Motor neuron (in vitro differentiated cells): ENCODE data around the gene ITPKB. TPM values are rescaled to one million over a fixed set of nuclear protein-coding genes. Genes with fewer than 3 reads are reported as not detected.

Experiments
- ATAC-seq, 8 experiments: fragments of 200-7000 bp; cut with Tn5 transposase; replicated peaks in 6 of 8; 2 replicates each; pipeline ENCODE4 v1.8.0; 2021; ENCODE audit warnings: mild to moderate bottlenecking in 8 of 8, moderate library complexity in 8 of 8
- H3K27ac ChIP-seq, 2 donors: fragments of 250-450 bp; sonication (Bioruptor Pico); 2 replicates each; pipeline ENCODE4 v1.9.0; 2021; ENCODE audit warnings: antibody characterized with exemption in 2 of 2, mild to moderate bottlenecking in 2 of 2, moderate library complexity in 1 of 2
- H3K4me1 ChIP-seq, 2 donors: fragments of 250-450 bp; sonication (Bioruptor Pico); replicated peaks in 1 of 2; 2 replicates each; pipeline ENCODE4 v1.6.1; 2021; ENCODE audit warnings: antibody characterized with exemption in 2 of 2, mild to moderate bottlenecking in 2 of 2, moderate library complexity in 1 of 2
- H3K4me3 ChIP-seq, 5 donors: fragments of 250-450 bp; sonication (Bioruptor Pico); 2 replicates each; pipeline ENCODE4 v1.9.0; 2021; ENCODE audit warnings: antibody characterized with exemption in 5 of 5, mild to moderate bottlenecking in 5 of 5, moderate library complexity in 4 of 5
- WGBS, 10 experiments: fragments of 450-650 bp; shearing (Covaris generic); methylation state at CpG; one replicate each; pipeline ENCODE4 v1.0.0; 2022; 5-methylcytosine and 5-hydroxymethylcytosine counted together
- in situ Hi-C, 9 experiments: fragments of 400-800 bp; cut with MboI; loops; one replicate each; pipeline ENCODE4 v1.15.0; 2021; ENCODE audit warnings: low sequenced_read_pairs in 9 of 9, low pct_unique_long_range_greater_than_20kb in 2 of 9; ENCODE audit not compliant: unreplicated experiment in 9 of 9
- total RNA-seq, 8 experiments: library from RNA; unstranded; fragments of 300-600 nt; gene quantifications; 2 replicates each; pipeline versions ENCODE4 v1.2.3 to v1.2.4, GENCODE V29; 2022

Gene ITPKB
- total RNA-seq, 8 experiments from 2014 or later, result 0.54 to 48.6 (median 3.4) TPM

GRCh38 chr1:226691247-226691646, 47.8 kb downstream of the ITPKB start:
- H3K27ac ChIP-seq, result no peak overlapping the region
- 4 to 100% (median 22%) methylated on average over 1 to 4 of the region's 4 CpGs; no CpG with 5 or more reads in 3 of the 10 experiments for WGBS, 10 experiments
- no peak overlapping the region for H3K4me3 ChIP-seq
- in situ Hi-C loops, result no loop called here
- ATAC-seq, result peak in 5 of 8 experiments; percentile 49 to 70 (median 62)
- peaks cover 13 to 34% of the 10 kb centered on the region in 2 donors for H3K4me1 ChIP-seq

- H3K4me3 ChIP-seq, result no peak overlapping the region
- no peak overlapping the region for H3K27ac ChIP-seq
- H3K4me1 ChIP-seq, result peaks cover 13 to 34% of the 10 kb centered on the region in 2 donors
- in situ Hi-C loops, result no loop called here
- WGBS, 10 experiments, result 29 to 92% (median 83%) methylated on average over 1 to 8 of the region's 8 CpGs; no CpG with 5 or more reads in 1 of the 10 experiments
- ATAC-seq, result no peak
Observed at GRCh38 chr1:226690460-226690982, 48.6 kb downstream of the ITPKB start.

GRCh38 chr1:226688808-226689207, 50.3 kb downstream of the ITPKB start:
- H3K4me1 ChIP-seq, result peaks cover 13 to 34% of the 10 kb centered on the region in 2 donors

GRCh38 chr1:226688056-226688748, 50.9 kb downstream of the ITPKB start:
- Histone ChIP-seq H3K4me1 (peaks cover 13 to 34% of the 10 kb centered on the region in 2 donors), H3K4me3 (no peak overlapping the region)
- in situ Hi-C loops, result no loop called here

More at GRCh38 chr1:226688808-226689207, 50.3 kb downstream of the ITPKB start:
- no peak for ATAC-seq
- 24 to 90% (median 71%) methylated on average over 1 to 4 of the region's 4 CpGs; no CpG with 5 or more reads in 1 of the 10 experiments for WGBS, 10 experiments
- in situ Hi-C loops, result no loop called here
- H3K27ac ChIP-seq, result no peak overlapping the region
- no peak overlapping the region for H3K4me3 ChIP-seq

GRCh38 chr1:226687426-226687825, 51.7 kb downstream of the ITPKB start:
- WGBS, 10 experiments, result 80 to 100% (median 90%) methylated on average over 1 to 2 of the region's 2 CpGs; no CpG with 5 or more reads in 3 of the 10 experiments
- H3K4me3 ChIP-seq, result no peak overlapping the region
- in situ Hi-C loops, result no loop called here

More at GRCh38 chr1:226688056-226688748, 50.9 kb downstream of the ITPKB start:
- ATAC-seq, result peak; percentile 65 to 86 (median 75)
- 30 to 52% (median 33%) methylated on average over 1 to 6 of the region's 6 CpGs; no CpG with 5 or more reads in 4 of the 10 experiments for WGBS, 10 experiments
- no peak overlapping the region for H3K27ac ChIP-seq

GRCh38 chr1:226686440-226687425, 52.3 kb downstream of the ITPKB start:
- Histone ChIP-seq H3K4me1 (peaks cover 13 to 29% of the 10 kb centered on the region in 2 donors), H3K27ac (no peak overlapping the region), H3K4me3 (no peak overlapping the region)
- ATAC-seq, result peak in 3 of 8 experiments; percentile 39 to 52 (median 39)
- in situ Hi-C loops, result no loop called here
- 43 to 91% (median 59%) methylated on average over 2 to 12 of the region's 12 CpGs; no CpG with 5 or more reads in 1 of the 10 experiments for WGBS, 10 experiments

More at GRCh38 chr1:226687426-226687825, 51.7 kb downstream of the ITPKB start:
- Histone ChIP-seq H3K4me1 (peaks cover 13 to 29% of the 10 kb centered on the region in 2 donors), H3K27ac (no peak overlapping the region)
- no peak for ATAC-seq

GRCh38 chr1:226685196-226685820, 53.8 kb downstream of the ITPKB start:
- WGBS, 10 experiments, result 60 to 100% (median 80%) methylated on average over 1 to 10 of the region's 11 CpGs; no CpG with 5 or more reads in 3 of the 10 experiments
- no peak for ATAC-seq
- peaks cover 11 to 24% of the 10 kb centered on the region in 2 donors for H3K4me1 ChIP-seq
- H3K27ac ChIP-seq, result no peak overlapping the region
- no peak overlapping the region for H3K4me3 ChIP-seq
- in situ Hi-C loops, result no loop called here

GRCh38 chr1:226684026-226684425, 55.1 kb downstream of the ITPKB start:
- no peak for ATAC-seq
- H3K4me3 ChIP-seq, result no peak overlapping the region
- peaks cover 14 to 26% of the 10 kb centered on the region in 2 donors for H3K4me1 ChIP-seq
- in situ Hi-C loops, result no loop called here
- no peak overlapping the region for H3K27ac ChIP-seq
- 63 to 100% (median 89%) methylated on average over 1 to 6 of the region's 7 CpGs; no CpG with 5 or more reads in 2 of the 10 experiments for WGBS, 10 experiments

GRCh38 chr1:226682871-226683814, 55.9 kb downstream of the ITPKB start:
- in situ Hi-C loops, result no loop called here
- H3K4me1 ChIP-seq, result peaks cover 11 to 17% of the 10 kb centered on the region in 2 donors
- ATAC-seq, result peak in 1 of 8 experiments; percentile 29
- no peak overlapping the region for H3K27ac ChIP-seq
- 50 to 100% (median 84%) methylated on average over 1 to 8 of the region's 9 CpGs; no CpG with 5 or more reads in 1 of the 10 experiments for WGBS, 10 experiments
- no peak overlapping the region for H3K4me3 ChIP-seq

- ATAC-seq, result peak in 1 of 8 experiments; percentile 6
Observed at GRCh38 chr1:226681652-226682493, 57.2 kb downstream of the ITPKB start.

GRCh38 chr1:226680653-226681052, 58.4 kb downstream of the ITPKB start:
- 0 to 79% (median 47%) methylated on average over 1 to 5 of the region's 5 CpGs; no CpG with 5 or more reads in 3 of the 10 experiments for WGBS, 10 experiments

More at GRCh38 chr1:226681652-226682493, 57.2 kb downstream of the ITPKB start:
- 57 to 94% (median 80%) methylated on average over 1 to 4 of the region's 4 CpGs; no CpG with 5 or more reads in 2 of the 10 experiments for WGBS, 10 experiments
- H3K4me3 ChIP-seq, result no peak overlapping the region
- peaks cover 10 to 14% of the 10 kb centered on the region in 2 donors for H3K4me1 ChIP-seq
- H3K27ac ChIP-seq, result no peak overlapping the region
- in situ Hi-C loops, result no loop called here

More at GRCh38 chr1:226680653-226681052, 58.4 kb downstream of the ITPKB start:
- ATAC-seq, result no peak
- Histone ChIP-seq H3K27ac (no peak overlapping the region), H3K4me3 (no peak overlapping the region), H3K4me1 (peaks cover 5 to 9% of the 10 kb centered on the region in 2 donors)
- in situ Hi-C loops, result no loop called here
